Fibroblast of pulmonary artery (primary cell): ENCODE data around the gene TEX54.

Experiments used
- DNase-seq: peaks from one replicate; pipeline ENCODE4 v3.0.0-alpha.2; 2010; ENCODE audit warnings: low read depth
- H3K4me3 ChIP-seq: replicated peaks from 2 replicates; pipeline ENCODE4 v1.5.1; 2011; ENCODE audit warnings: low read depth, mild to moderate bottlenecking, control low read depth, low read length, moderate library complexity
- TF ChIP-seq, protein P1 (sequence below): IDR thresholded peaks from 2 replicates; pipeline ENCODE4 v1.5.1; 2011; ENCODE audit warnings: mild to moderate bottlenecking, control low read depth, low read length, inconsistent platforms; ENCODE audit errors: missing control alignments

The TEX54 gene

DNA sequence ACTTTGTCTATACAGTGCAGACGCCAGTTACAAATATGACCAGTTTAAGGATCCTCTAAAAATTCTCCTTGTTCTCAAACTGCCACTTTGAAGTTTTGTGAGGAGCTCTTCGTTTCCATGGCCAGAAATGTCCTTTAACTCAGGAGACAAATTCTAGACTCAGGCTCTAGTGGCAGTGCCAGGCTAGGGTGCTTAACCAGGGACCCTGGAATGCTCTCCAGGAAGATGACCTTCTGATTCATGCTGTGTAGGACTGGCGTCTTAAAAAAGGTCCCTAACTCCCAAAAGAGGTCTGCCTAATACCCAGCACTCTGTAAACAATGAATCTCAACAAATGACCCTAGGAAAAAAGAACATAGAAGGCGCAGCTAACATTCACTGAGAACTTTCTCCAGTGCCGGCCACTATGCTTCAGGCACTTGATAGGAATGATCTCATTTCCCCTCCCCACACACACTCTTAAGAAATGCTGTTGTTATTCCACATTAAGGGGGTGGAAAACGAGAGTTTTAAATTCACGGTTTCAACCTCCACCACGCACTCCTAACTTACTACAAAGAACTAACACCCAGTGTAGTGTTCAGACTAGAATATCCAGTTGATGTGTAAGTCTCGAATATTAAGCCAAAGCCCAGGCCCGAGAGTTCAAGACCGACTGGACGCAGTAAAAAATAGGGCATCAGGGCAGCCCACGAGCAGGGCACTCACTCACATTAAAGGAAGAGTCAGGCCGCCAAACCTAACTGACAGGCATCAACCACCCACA lies 28.1 kb downstream of the TEX54 start:
- TF ChIP-seq, protein P1, sequence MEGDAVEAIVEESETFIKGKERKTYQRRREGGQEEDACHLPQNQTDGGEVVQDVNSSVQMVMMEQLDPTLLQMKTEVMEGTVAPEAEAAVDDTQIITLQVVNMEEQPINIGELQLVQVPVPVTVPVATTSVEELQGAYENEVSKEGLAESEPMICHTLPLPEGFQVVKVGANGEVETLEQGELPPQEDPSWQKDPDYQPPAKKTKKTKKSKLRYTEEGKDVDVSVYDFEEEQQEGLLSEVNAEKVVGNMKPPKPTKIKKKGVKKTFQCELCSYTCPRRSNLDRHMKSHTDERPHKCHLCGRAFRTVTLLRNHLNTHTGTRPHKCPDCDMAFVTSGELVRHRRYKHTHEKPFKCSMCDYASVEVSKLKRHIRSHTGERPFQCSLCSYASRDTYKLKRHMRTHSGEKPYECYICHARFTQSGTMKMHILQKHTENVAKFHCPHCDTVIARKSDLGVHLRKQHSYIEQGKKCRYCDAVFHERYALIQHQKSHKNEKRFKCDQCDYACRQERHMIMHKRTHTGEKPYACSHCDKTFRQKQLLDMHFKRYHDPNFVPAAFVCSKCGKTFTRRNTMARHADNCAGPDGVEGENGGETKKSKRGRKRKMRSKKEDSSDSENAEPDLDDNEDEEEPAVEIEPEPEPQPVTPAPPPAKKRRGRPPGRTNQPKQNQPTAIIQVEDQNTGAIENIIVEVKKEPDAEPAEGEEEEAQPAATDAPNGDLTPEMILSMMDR, result no peak
- H3K4me3 ChIP-seq, result peak overlapping the region; percentile 95
- peak; percentile 61 for DNase-seq

DNA sequence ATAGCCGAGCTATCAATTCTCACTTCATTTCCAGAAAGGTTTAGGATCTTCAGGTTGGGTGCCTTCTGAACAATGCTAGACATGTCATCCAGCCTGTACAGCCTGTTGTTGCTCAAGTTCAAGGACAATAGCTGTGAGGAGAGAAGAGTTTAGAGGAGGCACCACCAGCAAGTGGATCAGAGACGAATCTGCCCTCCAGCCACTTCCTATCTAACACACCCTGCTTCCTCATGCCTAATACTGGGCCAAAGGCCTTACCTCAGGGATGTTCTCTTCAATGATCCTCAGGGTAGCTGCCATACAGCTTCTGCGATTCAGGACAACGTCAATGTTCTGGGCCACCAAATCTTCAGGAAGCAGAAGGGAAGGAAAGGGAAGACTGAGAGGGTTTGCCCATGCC lies 31.6 kb downstream of the TEX54 start:
- no peak for DNase-seq
- no peak overlapping the region for H3K4me3 ChIP-seq
- TF ChIP-seq, protein P1, result no peak

- H3K4me3 ChIP-seq, result no peak overlapping the region
- TF ChIP-seq, protein P1, result no peak
- DNase-seq, result no peak
These were observed 33.2 kb downstream of the TEX54 start for GRCh38 chr11:62799486-62799885.

DNA sequence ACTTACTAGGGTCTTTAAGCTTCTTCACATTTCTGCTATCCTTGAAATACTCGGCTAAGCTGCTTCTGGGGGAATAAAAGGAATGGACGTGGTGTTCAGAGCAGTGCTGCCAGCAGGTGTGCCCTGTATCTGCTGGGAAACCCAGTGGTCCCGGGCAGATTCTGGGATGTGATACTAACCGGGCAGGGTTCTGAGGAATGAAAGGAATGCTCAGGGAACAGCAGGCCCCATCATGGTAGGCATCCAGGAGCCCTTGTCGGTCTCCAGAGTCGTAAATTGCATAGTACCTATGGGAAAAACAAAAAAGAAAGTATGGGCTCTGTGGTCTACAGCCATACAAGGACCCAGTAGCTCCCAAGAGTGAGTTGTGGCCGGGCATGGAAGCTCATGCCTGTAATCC lies 36.4 kb downstream of the TEX54 start:
- no peak for DNase-seq
- TF ChIP-seq, protein P1, result no peak

GRCh38 chr11:62794201-62794775 lies 38.4 kb downstream of the TEX54 start:
- TF ChIP-seq, protein P1, result no peak
- no peak overlapping the region for H3K4me3 ChIP-seq
- DNase-seq, result no peak

More for the DNA sequence above, 36.4 kb downstream of the TEX54 start:
- no peak overlapping the region for H3K4me3 ChIP-seq

DNA sequence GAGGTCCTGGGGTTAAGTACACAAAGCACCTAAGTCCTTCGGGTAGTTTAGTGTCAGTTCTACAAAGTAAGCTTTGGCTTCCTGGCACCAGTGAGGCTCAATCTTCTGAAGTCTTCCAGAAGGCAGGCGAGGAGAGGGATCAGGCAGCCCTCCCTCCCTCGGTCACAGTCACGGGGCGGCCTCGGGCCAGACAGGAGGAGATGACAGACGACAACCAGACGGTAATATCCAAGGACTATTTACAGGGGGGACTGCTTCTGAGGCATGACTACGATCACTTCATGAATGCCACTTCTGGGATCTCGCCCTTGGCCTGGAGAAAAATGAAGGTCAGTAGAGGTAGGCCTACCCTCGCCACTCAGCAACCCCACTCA lies 40.5 kb downstream of the TEX54 start:
- TF ChIP-seq, protein P1, result no peak
- H3K4me3 ChIP-seq, result peak overlapping the region; percentile 88
- no peak for DNase-seq
